Activated B cell treated with CpG ODN at 0.5 μM for 24 hours (primary cell): Measurements from ENCODE around the gene RNASE11. TPM values are rescaled to one million over a fixed set of nuclear protein-coding genes. Genes with fewer than 3 reads are reported as not detected.
"Not testable (repeated sequence)": the region's sequence is repeated elsewhere in the genome, so short reads cannot be mapped to it uniquely, and the experiment has no call there.

ENCODE experiments used
- ATAC-seq: fragments of 200-7000 bp; cut with Tn5 transposase; one replicate; pipeline ENCODE4 v1.10.0; 2021; ENCODE audit warnings: low read depth, mild to moderate bottlenecking, moderate library complexity
- CTCF ChIA-PET: fragments of 350-600 bp; sonication (Branson Sonifier 250); formaldehyde crosslinking; loops from one replicate; lab custom pipeline; 2021; ENCODE audit warnings: antibody characterized with exemption; lab: Charles Lee
- POLR2A ChIA-PET: fragments of 350-600 bp; sonication (Branson Sonifier 250); formaldehyde crosslinking; loops from one replicate; lab custom pipeline; 2021; ENCODE audit warnings: antibody characterized with exemption; lab: Charles Lee
- DNase-seq: peaks from one replicate; pipeline ENCODE4 v3.0.0; 2022
- H3K27ac Mint-ChIP-seq: one replicate; pipeline ENCODE4 v1.8.0; 2020; ENCODE audit warnings: mixed read lengths
- H3K27me3 Mint-ChIP-seq: one replicate; pipeline ENCODE4 v1.8.0; 2021; ENCODE audit warnings: mixed read lengths
- H3K36me3 Mint-ChIP-seq: one replicate; pipeline ENCODE4 v1.8.0; 2021; ENCODE audit warnings: low read depth, mixed read lengths
- H3K4me1 Mint-ChIP-seq: one replicate; pipeline ENCODE4 v1.8.0; 2021; ENCODE audit warnings: mixed read lengths
- H3K4me3 Mint-ChIP-seq: one replicate; pipeline ENCODE4 v1.8.0; 2020; ENCODE audit warnings: mild to moderate bottlenecking, mixed read lengths
- H3K9me3 Mint-ChIP-seq: one replicate; pipeline ENCODE4 v1.8.0; 2020; ENCODE audit warnings: mixed read lengths
- intact Hi-C: fragments of 100-400 bp; cut with micrococcal nuclease; formaldehyde crosslinking; loops from one replicate; pipeline ENCODE4 v1.15.1; 2024
- total RNA-seq: library from RNA; stranded (reverse); gene quantifications from 2 replicates; pipeline ENCODE4 v1.2.3, GENCODE V29; 2022
- TF ChIP-seq, protein P1 (sequence below): fragments of 200-600 bp; IDR thresholded peaks from one replicate; pipeline ENCODE4 v1.8.0; 2022; ENCODE audit warnings: antibody characterized with exemption, mild to moderate bottlenecking

RNASE11 gene
- total RNA-seq, 1 donor from 2014 or later: not detected

DNA sequence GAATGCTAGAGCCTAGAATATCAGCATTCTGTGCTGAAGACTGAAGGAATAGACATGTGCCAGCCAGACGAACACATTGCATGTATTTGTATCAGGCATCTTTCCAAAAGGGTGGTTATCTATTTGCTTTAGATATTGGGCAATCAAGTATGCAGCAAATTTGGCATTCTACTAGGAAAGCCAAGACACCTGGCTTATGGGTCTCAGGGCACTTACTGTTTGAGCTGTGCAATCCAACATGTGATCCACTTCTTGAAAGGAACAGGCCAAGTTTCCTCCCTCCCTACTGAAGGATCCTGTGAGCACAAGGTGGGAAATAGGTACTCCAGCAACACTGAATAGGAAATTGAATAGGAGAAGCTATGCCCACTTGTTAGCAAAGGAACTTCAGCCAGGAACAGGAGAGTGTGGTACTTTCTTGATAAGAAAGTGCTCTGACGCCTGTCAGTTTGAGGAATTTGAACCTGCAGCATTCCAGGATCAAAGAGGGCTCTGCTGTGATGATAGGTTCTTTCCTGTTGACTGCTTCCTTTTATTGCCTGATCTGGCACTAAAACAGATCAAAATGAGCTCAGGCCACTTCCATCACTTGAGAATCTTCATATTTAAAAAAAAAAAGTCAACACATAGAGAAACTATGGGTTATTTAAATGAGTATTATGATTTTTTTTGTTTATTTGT is 33.1 kb upstream of the RNASE11 start:
- ChIA-PET CTCF (no interaction called here), POLR2A (no interaction called here)
- H3K9me3 Mint-ChIP-seq: no peaks in the 10 kb centered on the region
- TF ChIP-seq, protein P1, sequence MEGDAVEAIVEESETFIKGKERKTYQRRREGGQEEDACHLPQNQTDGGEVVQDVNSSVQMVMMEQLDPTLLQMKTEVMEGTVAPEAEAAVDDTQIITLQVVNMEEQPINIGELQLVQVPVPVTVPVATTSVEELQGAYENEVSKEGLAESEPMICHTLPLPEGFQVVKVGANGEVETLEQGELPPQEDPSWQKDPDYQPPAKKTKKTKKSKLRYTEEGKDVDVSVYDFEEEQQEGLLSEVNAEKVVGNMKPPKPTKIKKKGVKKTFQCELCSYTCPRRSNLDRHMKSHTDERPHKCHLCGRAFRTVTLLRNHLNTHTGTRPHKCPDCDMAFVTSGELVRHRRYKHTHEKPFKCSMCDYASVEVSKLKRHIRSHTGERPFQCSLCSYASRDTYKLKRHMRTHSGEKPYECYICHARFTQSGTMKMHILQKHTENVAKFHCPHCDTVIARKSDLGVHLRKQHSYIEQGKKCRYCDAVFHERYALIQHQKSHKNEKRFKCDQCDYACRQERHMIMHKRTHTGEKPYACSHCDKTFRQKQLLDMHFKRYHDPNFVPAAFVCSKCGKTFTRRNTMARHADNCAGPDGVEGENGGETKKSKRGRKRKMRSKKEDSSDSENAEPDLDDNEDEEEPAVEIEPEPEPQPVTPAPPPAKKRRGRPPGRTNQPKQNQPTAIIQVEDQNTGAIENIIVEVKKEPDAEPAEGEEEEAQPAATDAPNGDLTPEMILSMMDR: no peak
- DNase-seq (no peak), ATAC-seq (no peak)
- H3K27ac Mint-ChIP-seq: no peak overlapping the region
- intact Hi-C loops: loop anchor here (10.0 kb wide), 1 partner anchor 644 kb away; the partner anchor contains the start of gene HNRNPC
- peaks cover 50% of the 10 kb centered on the region for H3K4me1 Mint-ChIP-seq
- peaks cover 3% of the 10 kb centered on the region for H3K36me3 Mint-ChIP-seq
- peaks cover 12% of the 10 kb centered on the region for H3K27me3 Mint-ChIP-seq
- H3K4me3 Mint-ChIP-seq: no peak overlapping the region

DNA sequence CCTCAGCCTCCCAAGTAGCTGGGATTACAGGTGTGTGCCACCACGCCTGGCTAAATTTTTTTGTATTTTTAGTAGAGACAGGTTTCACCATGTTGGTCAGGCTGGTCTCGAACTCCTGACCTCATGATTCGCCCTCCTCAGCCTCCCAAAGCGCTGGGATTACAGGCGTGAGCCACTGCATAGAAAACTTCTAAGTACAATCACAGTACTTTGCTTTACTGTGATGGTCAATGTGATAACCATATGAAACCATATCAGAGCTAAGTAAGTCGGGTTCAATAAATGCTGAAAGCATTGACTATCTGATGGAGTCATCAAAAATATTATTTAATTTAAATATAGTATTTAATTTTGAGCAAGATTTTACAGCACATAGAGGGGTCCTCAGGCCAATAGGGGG is 31.9 kb upstream of the RNASE11 start:
- intact Hi-C loops: loop anchor here (10.0 kb wide), 1 partner anchor 645 kb away; the partner anchor contains the start of gene HNRNPC
- Mint-ChIP-seq H3K4me1 (peaks cover 40% of the 10 kb centered on the region), H3K27me3 (peaks cover 12% of the 10 kb centered on the region)
- POLR2A ChIA-PET, ATAC-seq, H3K4me3 Mint-ChIP-seq, H3K36me3 Mint-ChIP-seq, H3K9me3 Mint-ChIP-seq, DNase-seq, H3K27ac Mint-ChIP-seq, CTCF ChIA-PET: not testable (repeated sequence)

DNA sequence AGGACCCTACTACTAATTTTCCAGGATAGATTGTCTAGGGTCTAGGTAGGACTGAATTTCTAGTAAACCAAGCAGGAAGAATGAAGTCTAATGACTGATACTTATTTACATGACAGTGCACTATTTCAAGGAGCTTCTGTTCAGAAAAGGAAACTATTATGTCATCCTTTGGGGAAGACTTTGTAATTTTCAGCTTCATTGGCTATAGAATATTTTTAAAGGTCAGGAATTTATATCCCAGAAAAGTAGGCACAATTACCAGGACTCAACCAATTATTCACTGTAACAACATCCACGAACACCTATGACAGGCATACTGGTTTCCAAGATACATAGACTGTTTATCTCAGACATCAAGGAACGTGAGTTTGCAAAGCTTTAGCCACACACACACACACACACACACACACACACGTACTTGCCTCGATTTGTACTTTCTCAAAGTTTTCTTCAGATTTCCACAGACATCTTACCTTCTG is 30.5 kb upstream of the RNASE11 start:
- Mint-ChIP-seq H3K36me3 (no peaks in the 10 kb centered on the region), H3K27ac (no peak overlapping the region), H3K9me3 (no peaks in the 10 kb centered on the region), H3K4me1 (peaks cover 28% of the 10 kb centered on the region), H3K4me3 (no peak overlapping the region), H3K27me3 (peaks cover 9% of the 10 kb centered on the region)
- ChIA-PET CTCF (no interaction called here), POLR2A (no interaction called here)
- ATAC-seq (no peak), DNase-seq (no peak)
- intact Hi-C loops: no loop called here
- TF ChIP-seq, protein P1: no peak

DNA sequence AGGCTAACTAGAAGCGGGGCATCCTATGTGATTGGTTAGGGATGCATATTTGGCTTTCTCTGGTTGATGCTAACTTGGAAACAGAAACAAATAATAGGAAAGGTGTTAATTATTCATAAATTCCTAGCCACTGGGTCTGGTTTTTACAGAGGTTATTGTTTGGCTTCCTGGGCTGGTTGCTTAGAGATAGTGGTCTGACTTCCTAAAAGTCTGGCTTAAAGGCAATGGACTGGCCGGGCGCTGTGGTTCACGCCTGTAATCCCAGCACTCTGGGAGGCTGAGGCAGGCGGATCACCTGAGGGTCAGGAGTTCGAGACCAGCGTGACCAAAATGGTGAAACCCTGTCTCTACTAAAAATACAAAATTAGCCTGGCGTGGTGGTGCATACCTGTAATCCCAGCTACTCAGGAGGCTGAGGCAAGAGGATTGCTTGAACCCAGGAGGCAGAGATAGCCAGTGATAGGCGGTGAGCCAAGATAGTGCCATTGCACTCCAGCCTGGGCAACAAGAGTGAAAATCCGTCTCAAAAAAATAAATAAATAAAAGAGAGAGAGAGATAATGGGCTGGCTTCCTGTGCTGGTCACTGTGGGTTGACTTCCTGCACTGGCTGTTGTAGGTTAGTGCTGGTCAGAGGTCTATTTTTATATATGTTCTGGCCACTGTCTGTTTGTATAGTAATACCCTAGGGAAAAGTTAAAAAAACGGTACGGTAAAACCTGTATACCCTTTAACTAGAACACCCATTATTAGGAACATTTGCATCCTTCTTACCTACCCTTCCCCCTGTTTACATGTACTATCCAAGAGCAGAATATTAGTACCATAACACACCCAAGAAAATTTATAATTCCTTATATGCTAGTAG is 29.6 kb upstream of the RNASE11 start:
- no peak overlapping the region for H3K27ac Mint-ChIP-seq
- no peaks in the 10 kb centered on the region for H3K36me3 Mint-ChIP-seq
- ChIA-PET POLR2A (no interaction called here), CTCF (no interaction called here)
- TF ChIP-seq, protein P1: no peak
- DNase-seq (no peak), ATAC-seq (no peak)
- no peaks in the 10 kb centered on the region for H3K9me3 Mint-ChIP-seq
- peaks cover 18% of the 10 kb centered on the region for H3K4me1 Mint-ChIP-seq
- H3K27me3 Mint-ChIP-seq: peaks cover 8% of the 10 kb centered on the region
- H3K4me3 Mint-ChIP-seq: no peak overlapping the region
- intact Hi-C loops: no loop called here

DNA sequence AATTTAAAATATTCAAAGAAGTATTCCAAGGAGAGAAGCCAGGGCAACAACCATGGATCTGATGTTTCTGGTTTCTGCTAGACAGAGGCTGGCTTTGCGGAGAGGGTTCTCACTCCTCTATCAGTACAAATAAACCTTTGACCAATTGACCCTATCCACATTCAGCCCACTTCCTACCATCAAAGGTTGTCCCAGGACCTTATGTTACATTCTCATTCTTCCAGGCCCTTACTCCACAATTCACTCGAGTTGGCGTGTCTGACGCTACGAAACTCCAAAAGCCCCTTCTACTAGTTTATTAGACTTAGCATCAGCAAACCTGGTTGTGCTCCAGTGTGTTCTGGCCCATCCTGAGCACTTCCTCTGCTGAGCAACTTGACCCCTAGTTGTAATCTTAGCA is 28.2 kb upstream of the RNASE11 start:
- ATAC-seq (no peak), DNase-seq (no peak)
- peaks cover 1% of the 10 kb centered on the region for H3K27me3 Mint-ChIP-seq
- H3K9me3 Mint-ChIP-seq: no peaks in the 10 kb centered on the region
- H3K4me1 Mint-ChIP-seq: peaks cover 12% of the 10 kb centered on the region
- ChIA-PET POLR2A (no interaction called here), CTCF (no interaction called here)
- no peak overlapping the region for H3K27ac Mint-ChIP-seq
- H3K36me3 Mint-ChIP-seq: no peaks in the 10 kb centered on the region
- TF ChIP-seq, protein P1: no peak
- intact Hi-C loops: no loop called here
- H3K4me3 Mint-ChIP-seq: no peak overlapping the region
